ENCODE data around the gene SSC5D.

SSC5D gene

GRCh38 chr19:55503157-55503501 lies 14.9 kb downstream of the SSC5D start:
- CTCF ChIA-PET, result interaction anchor here (0.7 to 5.0 kb wide), 29 partner anchors 11 to 1026 kb away, joined by 3 to 59 read pairs (median 4); partner anchors contain the start of genes FIZ1, ISOC2, NAT14 and RDH13
- POLR2A ChIA-PET, result no interaction called here
- no peak for TF ChIP-seq CTCF (IDR thresholded peaks at IDR 0.05; ENCODE audit: control extremely low read depth, extremely low read depth, low read depth, missing control alignments)

GRCh38 chr19:55503502-55504251 lies 15.4 kb downstream of the SSC5D start:
- CTCF ChIA-PET, result interaction anchor here (0.6 to 5.0 kb wide), 55 partner anchors 10 to 1027 kb away, joined by 3 to 59 read pairs (median 4); partner anchors contain the start of genes FIZ1, ISOC2, NAT14 and PPP6R1
- POLR2A ChIA-PET, result no interaction called here
- DNase-seq (ENCODE audit: extremely low spot score), result peak; percentile 99
- TF ChIP-seq CTCF (IDR thresholded peaks at IDR 0.05; ENCODE audit: control extremely low read depth, extremely low read depth, low read depth, missing control alignments), result peak; percentile 97

More at GRCh38 chr19:55503157-55503501, 14.9 kb downstream of the SSC5D start:
- DNase-seq (ENCODE audit: extremely low spot score), result no peak

- CTCF ChIA-PET, result interaction anchor here (0.6 to 5.0 kb wide), 53 partner anchors 10 to 623 kb away, joined by 3 to 59 read pairs (median 4); partner anchors contain the start of genes CCDC106, ISOC2, KMT5C and NAT14
- POLR2A ChIA-PET, result no interaction called here
- no peak for TF ChIP-seq CTCF (IDR thresholded peaks at IDR 0.05; ENCODE audit: control extremely low read depth, extremely low read depth, low read depth, missing control alignments)
- no peak for DNase-seq (ENCODE audit: extremely low spot score)
Measured at GRCh38 chr19:55504252-55504603, 16.0 kb downstream of the SSC5D start.

GRCh38 chr19:55504981-55505380 lies 16.7 kb downstream of the SSC5D start:
- POLR2A ChIA-PET, result no interaction called here

GRCh38 chr19:55508120-55508519 lies 19.9 kb downstream of the SSC5D start:
- ChIA-PET POLR2A (no interaction called here), CTCF (interaction anchor here (0.6 to 1.4 kb wide), 8 partner anchors 8 to 367 kb away, joined by 3 to 7 read pairs (median 3); no protein-coding TSS in a partner anchor)
- no peak for DNase-seq (ENCODE audit: extremely low spot score)
- TF ChIP-seq CTCF (IDR thresholded peaks at IDR 0.05; ENCODE audit: control extremely low read depth, extremely low read depth, low read depth, missing control alignments), result no peak

More at GRCh38 chr19:55504981-55505380, 16.7 kb downstream of the SSC5D start:
- no peak for TF ChIP-seq CTCF (IDR thresholded peaks at IDR 0.05; ENCODE audit: control extremely low read depth, extremely low read depth, low read depth, missing control alignments)
- CTCF ChIA-PET, result interaction anchor here (1.0 to 5.0 kb wide), 24 partner anchors 9 to 624 kb away, joined by 3 to 59 read pairs (median 8); partner anchors contain the start of genes CCDC106, ISOC2, KMT5C and NAT14
- DNase-seq (ENCODE audit: extremely low spot score), result no peak

GRCh38 chr19:55516878-55517620 lies 28.8 kb downstream of the SSC5D start:
- ChIA-PET POLR2A (no interaction called here), CTCF (interaction anchor here (0.6 to 8.0 kb wide), 15 partner anchors 9 to 533 kb away, joined by 3 to 109 read pairs (median 4); partner anchors contain the start of genes ZNF784 and ZNF865)
- TF ChIP-seq CTCF (IDR thresholded peaks at IDR 0.05; ENCODE audit: control extremely low read depth, extremely low read depth, low read depth, missing control alignments), result peak; percentile 98
- peak; percentile 100 for DNase-seq (ENCODE audit: extremely low spot score)
